ENCODE results near the gene PRKN. TPM values are rescaled to one million over a fixed set of nuclear protein-coding genes. Genes with fewer than 3 reads are reported as not detected.

Gene PRKN
- total RNA-seq, 2 donors from 2014 or later: 6.7 to 8.2 TPM

DNA sequence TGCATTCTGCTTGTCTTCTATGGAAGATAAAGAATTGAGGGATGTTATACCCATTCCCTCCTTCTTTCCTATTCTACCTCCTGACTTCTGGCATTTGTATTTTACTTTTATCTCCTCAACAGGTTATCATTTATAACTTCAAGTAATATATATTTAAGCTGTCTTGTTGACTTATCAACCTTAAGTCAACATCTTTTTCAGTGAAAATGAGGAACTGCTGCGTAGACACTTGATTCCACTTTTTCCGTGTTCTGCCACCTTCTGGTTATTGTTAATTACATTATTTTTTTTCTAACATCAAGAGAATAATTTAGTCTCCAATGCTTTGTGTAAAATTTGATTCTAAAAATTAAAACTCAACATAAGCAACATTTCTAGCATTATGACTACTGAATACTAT is 107.5 kb downstream of the PRKN start:
- no peak for ATAC-seq
- Histone ChIP-seq H3K9me3 (no peaks in the 10 kb centered on the region), H3K36me3 (replicated peaks in 1 of 2; ENCODE audit: insufficient read depth in 1 of 2, low read depth in 2 of 2) (no peaks in the 10 kb centered on the region), H3K4me1 (peaks cover 5% of the 10 kb centered on the region), H3K27ac (no peak overlapping the region), H3K27me3 (no peaks in the 10 kb centered on the region), H3K4me3 (no peak overlapping the region)
- intact Hi-C loops (cut with DNase I): no loop called here
- TF ChIP-seq, protein P1, sequence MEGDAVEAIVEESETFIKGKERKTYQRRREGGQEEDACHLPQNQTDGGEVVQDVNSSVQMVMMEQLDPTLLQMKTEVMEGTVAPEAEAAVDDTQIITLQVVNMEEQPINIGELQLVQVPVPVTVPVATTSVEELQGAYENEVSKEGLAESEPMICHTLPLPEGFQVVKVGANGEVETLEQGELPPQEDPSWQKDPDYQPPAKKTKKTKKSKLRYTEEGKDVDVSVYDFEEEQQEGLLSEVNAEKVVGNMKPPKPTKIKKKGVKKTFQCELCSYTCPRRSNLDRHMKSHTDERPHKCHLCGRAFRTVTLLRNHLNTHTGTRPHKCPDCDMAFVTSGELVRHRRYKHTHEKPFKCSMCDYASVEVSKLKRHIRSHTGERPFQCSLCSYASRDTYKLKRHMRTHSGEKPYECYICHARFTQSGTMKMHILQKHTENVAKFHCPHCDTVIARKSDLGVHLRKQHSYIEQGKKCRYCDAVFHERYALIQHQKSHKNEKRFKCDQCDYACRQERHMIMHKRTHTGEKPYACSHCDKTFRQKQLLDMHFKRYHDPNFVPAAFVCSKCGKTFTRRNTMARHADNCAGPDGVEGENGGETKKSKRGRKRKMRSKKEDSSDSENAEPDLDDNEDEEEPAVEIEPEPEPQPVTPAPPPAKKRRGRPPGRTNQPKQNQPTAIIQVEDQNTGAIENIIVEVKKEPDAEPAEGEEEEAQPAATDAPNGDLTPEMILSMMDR (IDR thresholded peaks at IDR 0.05): peak in 1 of 7 experiments; percentile 10
- no peak for TF ChIP-seq POLR2A (IDR thresholded peaks at IDR 0.05)
- DNase-seq: no peak
- WGBS, 2 donors: 51 to 53% methylated on average over 2 of the region's 2 CpGs

DNA sequence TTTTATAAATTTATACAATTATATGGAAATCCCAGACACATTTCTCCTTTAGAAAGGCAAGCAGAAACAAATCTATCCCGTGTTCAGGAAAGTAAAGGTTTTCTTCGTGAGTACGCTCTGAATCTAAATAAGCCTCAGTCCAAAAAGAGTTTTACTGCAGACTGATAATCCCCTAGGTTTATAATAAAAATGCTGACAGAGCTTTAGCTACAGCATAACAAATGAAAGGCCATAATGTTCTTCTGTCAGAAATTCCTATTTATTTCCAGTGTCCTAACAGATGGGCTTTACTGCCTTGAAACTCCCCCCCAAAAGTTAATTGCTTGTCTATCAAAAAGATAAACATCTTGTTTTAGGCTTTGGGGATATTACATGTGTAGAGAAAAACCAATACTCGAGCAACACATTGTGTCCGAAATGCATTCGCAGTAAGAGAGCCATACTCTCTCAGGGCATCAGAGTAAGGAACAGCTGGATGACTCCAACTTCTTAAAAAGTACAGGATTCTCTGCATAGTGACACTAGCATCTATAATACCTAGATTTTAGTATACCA is 109.0 kb downstream of the PRKN start:
- DNase-seq (no peak), ATAC-seq (no peak)
- Histone ChIP-seq H3K27me3 (no peaks in the 10 kb centered on the region), H3K27ac (no peak overlapping the region), H3K4me3 (no peak overlapping the region), H3K9me3 (no peaks in the 10 kb centered on the region), H3K36me3 (replicated peaks in 1 of 2; ENCODE audit: insufficient read depth in 1 of 2, low read depth in 2 of 2) (no peaks in the 10 kb centered on the region), H3K4me1 (peaks cover 5% of the 10 kb centered on the region)
- WGBS, 2 donors: 93 to 94% methylated on average over 6 of the region's 6 CpGs
- TF ChIP-seq POLR2A (IDR thresholded peaks at IDR 0.05): no peak
- TF ChIP-seq, protein P1 (IDR thresholded peaks at IDR 0.05): no peak
- intact Hi-C loops (cut with DNase I): no loop called here

DNA sequence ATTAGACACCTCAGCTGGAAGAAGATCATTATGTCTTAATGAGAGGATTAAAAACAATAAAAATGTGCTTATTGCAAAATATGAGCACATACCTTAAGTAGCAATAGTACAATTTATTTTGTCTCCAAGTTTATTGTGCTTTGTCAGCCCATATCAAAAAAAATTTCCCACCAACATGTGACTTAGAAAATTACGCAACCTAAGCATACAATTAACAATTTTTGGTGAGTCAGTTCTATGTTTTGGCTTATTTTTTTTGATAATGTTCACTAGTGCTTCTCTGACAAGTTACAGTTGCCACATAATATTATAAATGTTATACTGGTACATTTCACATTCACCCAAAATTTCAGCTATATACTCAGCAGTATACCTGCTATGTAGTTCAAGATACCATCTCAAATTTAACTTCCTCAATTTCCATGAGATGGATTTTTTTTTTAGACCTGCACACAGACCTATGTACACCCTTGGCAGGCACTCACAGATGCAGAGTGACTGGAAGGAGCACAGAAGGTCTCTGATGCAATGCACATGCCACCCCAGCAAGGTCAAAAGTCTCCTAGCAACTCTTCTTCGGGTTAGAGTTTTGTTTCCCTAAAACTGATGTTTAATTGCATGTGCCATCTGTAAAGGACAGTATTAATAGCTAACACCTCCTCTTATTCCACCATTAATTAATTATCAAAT is 112.4 kb downstream of the PRKN start:
- no peak overlapping the region for H3K4me3 ChIP-seq
- DNase-seq (peak in 3 of 4 donors; percentile 8 to 29 (median 14)), ATAC-seq (peak; percentile 30)
- H3K27ac ChIP-seq: no peak overlapping the region
- no peak for TF ChIP-seq POLR2A (IDR thresholded peaks at IDR 0.05)
- TF ChIP-seq, protein P1 (IDR thresholded peaks at IDR 0.05): no peak
- H3K9me3 ChIP-seq: no peaks in the 10 kb centered on the region
- peaks cover 5% of the 10 kb centered on the region for H3K4me1 ChIP-seq
- H3K27me3 ChIP-seq: no peaks in the 10 kb centered on the region
- intact Hi-C loops (cut with DNase I): no loop called here
- 42 to 43% methylated on average over 2 of the region's 2 CpGs for WGBS, 2 donors
- no peaks in the 10 kb centered on the region for H3K36me3 ChIP-seq (replicated peaks in 1 of 2; ENCODE audit: insufficient read depth in 1 of 2, low read depth in 2 of 2)

DNA sequence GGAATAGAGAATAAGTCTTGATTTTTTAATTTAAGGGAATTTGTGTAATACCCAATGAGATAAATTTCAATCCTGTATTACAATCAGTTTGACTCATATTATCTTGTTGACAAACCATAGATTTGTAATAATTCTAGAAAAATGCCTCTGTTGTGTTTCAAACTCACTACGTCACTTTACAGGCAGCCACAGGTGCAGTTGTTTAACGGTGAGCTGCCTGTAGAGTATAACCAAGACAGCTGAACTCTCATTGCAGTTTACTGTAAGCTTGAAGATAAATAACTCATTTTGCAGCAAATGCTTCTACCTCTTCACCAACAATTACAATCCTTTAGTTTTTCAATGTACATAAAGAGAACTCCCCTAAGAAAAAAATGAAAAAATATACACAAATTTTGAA is 114.3 kb downstream of the PRKN start:
- WGBS, 2 donors: 84 to 88% methylated on average over 2 of the region's 2 CpGs
- Histone ChIP-seq H3K27me3 (no peaks in the 10 kb centered on the region), H3K4me1 (peaks cover 5% of the 10 kb centered on the region), H3K9me3 (no peaks in the 10 kb centered on the region), H3K36me3 (replicated peaks in 1 of 2; ENCODE audit: insufficient read depth in 1 of 2, low read depth in 2 of 2) (no peaks in the 10 kb centered on the region), H3K27ac (no peak overlapping the region), H3K4me3 (no peak overlapping the region)
- no peak for DNase-seq
- no peak for ATAC-seq
- intact Hi-C loops (cut with DNase I): no loop called here
- TF ChIP-seq, protein P1 (IDR thresholded peaks at IDR 0.05): no peak
- TF ChIP-seq POLR2A (IDR thresholded peaks at IDR 0.05): no peak

DNA sequence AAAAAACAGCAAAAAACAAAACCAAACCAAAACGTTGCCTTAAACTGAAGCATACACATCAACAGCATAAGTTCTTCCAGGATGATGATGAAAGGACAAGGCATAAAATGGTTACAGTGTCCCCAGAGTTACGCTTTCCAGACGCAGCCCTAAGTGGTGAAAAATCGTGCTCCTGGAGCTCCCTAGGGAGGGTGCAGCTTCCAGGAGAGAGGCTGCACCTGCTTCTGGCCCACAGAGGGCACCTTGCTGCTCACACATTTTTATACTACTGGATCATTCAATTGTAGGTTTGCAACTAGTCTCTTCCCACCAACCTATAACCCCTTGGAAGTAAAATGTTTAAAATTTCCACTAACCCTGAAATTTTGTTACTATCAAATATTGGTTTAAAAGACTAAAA is 115.0 kb downstream of the PRKN start:
- intact Hi-C loops (cut with DNase I): no loop called here
- Histone ChIP-seq H3K4me3 (no peak overlapping the region), H3K27ac (no peak overlapping the region), H3K9me3 (no peaks in the 10 kb centered on the region), H3K4me1 (peaks cover 5% of the 10 kb centered on the region), H3K36me3 (replicated peaks in 1 of 2; ENCODE audit: insufficient read depth in 1 of 2, low read depth in 2 of 2) (no peaks in the 10 kb centered on the region), H3K27me3 (no peaks in the 10 kb centered on the region)
- no peak for DNase-seq
- no peak for ATAC-seq
- no peak for TF ChIP-seq POLR2A (IDR thresholded peaks at IDR 0.05)
- TF ChIP-seq, protein P1 (IDR thresholded peaks at IDR 0.05): no peak
- WGBS, 2 donors: 69 to 71% methylated on average over 4 of the region's 4 CpGs
